ENCODE results near the gene MCTP1.

DNA sequence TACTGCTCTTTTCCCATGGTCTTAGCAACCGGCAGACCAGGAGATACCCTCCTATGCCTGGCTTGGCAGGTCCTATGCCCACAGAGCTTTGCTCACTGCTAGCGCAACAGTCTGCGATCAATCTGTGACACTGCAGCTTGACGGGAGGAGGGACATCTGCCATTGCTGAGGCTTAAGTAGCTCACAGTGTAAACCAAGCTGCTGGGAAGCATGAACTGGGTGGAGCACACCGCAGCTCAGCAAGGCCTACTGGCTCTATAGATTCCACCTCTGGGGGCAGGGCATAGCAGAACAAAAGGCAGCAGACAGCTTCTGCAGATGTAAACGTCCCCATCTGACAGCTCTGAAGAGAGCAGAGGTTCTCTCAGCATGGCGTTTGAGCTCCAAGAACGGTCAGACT lies 40.4 kb downstream of the MCTP1 start:
- TF ChIP-seq EP300 (IDR thresholded peaks at IDR 0.05; ENCODE audit: borderline replicate concordance in 1 of 2, low read depth in 2 of 2, low read length in 2 of 2) (no peak), ATF2 (IDR thresholded peaks at IDR 0.05; ENCODE audit: low read length) (no peak), EZH2 (IDR thresholded peaks at IDR 0.05; ENCODE audit: low read depth, low read length, severe bottlenecking) (no peak), SRF (IDR thresholded peaks at IDR 0.05; ENCODE audit: low read depth, low read length) (no peak), SP2 (IDR thresholded peaks at IDR 0.05; ENCODE audit: low read length) (no peak), CEBPB (IDR thresholded peaks at IDR 0.05; ENCODE audit: low read depth, low read length) (no peak), YY1 (IDR thresholded peaks at IDR 0.05; ENCODE audit: low read depth, low read length) (no peak), POLR2A (IDR thresholded peaks at IDR 0.05; ENCODE audit: control extremely low read depth in 1 of 2, low read depth in 2 of 2, low read length in 2 of 2) (no peak), POLR2AphosphoS5 (IDR thresholded peaks at IDR 0.05; ENCODE audit: low read depth, low read length) (no peak), JUND (IDR thresholded peaks at IDR 0.05; ENCODE audit: low read length) (no peak), SUZ12 (IDR thresholded peaks at IDR 0.05; ENCODE audit: low read length) (no peak), TAF1 (IDR thresholded peaks at IDR 0.05; ENCODE audit: low read depth, low read length) (no peak)
- TF ChIP-seq, protein P1, sequence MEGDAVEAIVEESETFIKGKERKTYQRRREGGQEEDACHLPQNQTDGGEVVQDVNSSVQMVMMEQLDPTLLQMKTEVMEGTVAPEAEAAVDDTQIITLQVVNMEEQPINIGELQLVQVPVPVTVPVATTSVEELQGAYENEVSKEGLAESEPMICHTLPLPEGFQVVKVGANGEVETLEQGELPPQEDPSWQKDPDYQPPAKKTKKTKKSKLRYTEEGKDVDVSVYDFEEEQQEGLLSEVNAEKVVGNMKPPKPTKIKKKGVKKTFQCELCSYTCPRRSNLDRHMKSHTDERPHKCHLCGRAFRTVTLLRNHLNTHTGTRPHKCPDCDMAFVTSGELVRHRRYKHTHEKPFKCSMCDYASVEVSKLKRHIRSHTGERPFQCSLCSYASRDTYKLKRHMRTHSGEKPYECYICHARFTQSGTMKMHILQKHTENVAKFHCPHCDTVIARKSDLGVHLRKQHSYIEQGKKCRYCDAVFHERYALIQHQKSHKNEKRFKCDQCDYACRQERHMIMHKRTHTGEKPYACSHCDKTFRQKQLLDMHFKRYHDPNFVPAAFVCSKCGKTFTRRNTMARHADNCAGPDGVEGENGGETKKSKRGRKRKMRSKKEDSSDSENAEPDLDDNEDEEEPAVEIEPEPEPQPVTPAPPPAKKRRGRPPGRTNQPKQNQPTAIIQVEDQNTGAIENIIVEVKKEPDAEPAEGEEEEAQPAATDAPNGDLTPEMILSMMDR (IDR thresholded peaks at IDR 0.05; ENCODE audit: control extremely low read depth in 1 of 3, insufficient read depth in 1 of 3, low read depth in 1 of 3, low read length in 3 of 3), result no peak

Measured in H1 (cell line).